AML-193 (cell line): ENCODE data around the gene HOTAIR.

Experiments
- DNase-seq, 2 experiments: peaks; one replicate each; lab custom pipeline; 2025; lab: John Stamatoyannopoulos, UW

HOTAIR gene

GRCh38 chr12:53928054-53928835 lies 46.5 kb downstream of the HOTAIR start:
- DNase-seq = no peak

- DNase-seq = no peak
Measured at GRCh38 chr12:53927220-53928029, 47.3 kb downstream of the HOTAIR start.

GRCh38 chr12:53924521-53925405 lies 50.0 kb downstream of the HOTAIR start:
- DNase-seq = no peak

GRCh38 chr12:53916788-53917655 lies 57.7 kb downstream of the HOTAIR start:
- no peak for DNase-seq
